ENCODE measurements around the gene APBB2.

Gene APBB2

DNA sequence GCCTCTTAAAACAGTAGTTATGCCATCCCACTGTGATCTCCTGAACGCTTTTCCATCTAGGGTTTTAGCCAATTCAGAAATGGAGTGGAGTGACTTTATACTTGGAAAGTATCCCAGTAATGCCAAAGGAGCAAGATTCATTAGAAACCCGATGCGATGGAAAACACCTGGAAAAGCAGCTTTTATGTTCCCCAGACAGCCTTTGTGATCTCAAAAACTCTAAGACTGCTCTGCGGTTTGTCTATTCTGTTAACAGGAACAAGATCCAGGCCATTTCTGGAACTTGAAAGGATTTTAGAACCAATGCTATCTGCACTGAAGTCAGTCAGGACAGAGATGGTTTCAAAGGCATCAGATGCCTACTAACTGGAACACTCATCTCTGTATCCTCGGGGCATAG is 145.1 kb downstream of the APBB2 start:
- H3F3A ChIP-seq (ENCODE audit: control insufficient read depth, insufficient read depth): no peaks in the 10 kb centered on the region

DNA sequence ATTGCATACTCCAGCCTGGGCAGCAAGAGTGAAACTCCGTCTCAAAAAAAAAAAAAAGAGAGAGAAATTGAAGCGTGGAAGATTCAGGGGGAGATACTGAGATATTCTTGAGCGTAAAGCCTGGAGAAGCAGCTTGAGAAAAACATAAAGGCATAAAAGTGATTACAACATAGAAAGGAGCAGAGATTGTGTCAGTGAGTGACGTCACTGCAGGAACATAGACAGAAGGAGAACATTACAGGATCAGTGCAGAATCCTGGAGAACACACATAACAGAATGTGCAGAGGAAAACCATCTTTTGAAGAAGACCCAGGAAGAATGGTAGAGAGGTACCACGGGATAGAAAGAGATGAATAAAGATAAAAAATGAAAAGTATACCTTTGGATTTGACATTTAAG is 147.0 kb downstream of the APBB2 start:
- Histone ChIP-seq H3K36me3 (ENCODE audit: control insufficient read depth, low read length) (no peaks in the 10 kb centered on the region), H3K79me2 (ENCODE audit: control insufficient read depth, low read length) (peaks cover 13% of the 10 kb centered on the region), H3K9me2 (replicated peaks; ENCODE audit: control insufficient read depth, low read length) (no peaks in the 10 kb centered on the region), H3K9me3 (ENCODE audit: control insufficient read depth, insufficient read depth, low read length) (no peaks in the 10 kb centered on the region), H3K27me3 (ENCODE audit: control insufficient read depth, low read length) (no peaks in the 10 kb centered on the region), H4K20me1 (ENCODE audit: control insufficient read depth, insufficient read depth, low read depth, low read length) (no peaks in the 10 kb centered on the region), H3K4me2 (ENCODE audit: low read length) (no peak overlapping the region), H3K4me3 (ENCODE audit: low read length) (no peak overlapping the region), H3F3A (ENCODE audit: control insufficient read depth, insufficient read depth) (no peaks in the 10 kb centered on the region), H3K4me1 (ENCODE audit: control insufficient read depth, low read length) (peaks cover 8% of the 10 kb centered on the region), H3K27ac (ENCODE audit: low read depth, low read length) (no peak overlapping the region)
- no peak for TF ChIP-seq EZH2phosphoT487 (IDR thresholded peaks at IDR 0.05; ENCODE audit: borderline replicate concordance, low read length)
- TF ChIP-seq, protein P1, sequence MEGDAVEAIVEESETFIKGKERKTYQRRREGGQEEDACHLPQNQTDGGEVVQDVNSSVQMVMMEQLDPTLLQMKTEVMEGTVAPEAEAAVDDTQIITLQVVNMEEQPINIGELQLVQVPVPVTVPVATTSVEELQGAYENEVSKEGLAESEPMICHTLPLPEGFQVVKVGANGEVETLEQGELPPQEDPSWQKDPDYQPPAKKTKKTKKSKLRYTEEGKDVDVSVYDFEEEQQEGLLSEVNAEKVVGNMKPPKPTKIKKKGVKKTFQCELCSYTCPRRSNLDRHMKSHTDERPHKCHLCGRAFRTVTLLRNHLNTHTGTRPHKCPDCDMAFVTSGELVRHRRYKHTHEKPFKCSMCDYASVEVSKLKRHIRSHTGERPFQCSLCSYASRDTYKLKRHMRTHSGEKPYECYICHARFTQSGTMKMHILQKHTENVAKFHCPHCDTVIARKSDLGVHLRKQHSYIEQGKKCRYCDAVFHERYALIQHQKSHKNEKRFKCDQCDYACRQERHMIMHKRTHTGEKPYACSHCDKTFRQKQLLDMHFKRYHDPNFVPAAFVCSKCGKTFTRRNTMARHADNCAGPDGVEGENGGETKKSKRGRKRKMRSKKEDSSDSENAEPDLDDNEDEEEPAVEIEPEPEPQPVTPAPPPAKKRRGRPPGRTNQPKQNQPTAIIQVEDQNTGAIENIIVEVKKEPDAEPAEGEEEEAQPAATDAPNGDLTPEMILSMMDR (IDR thresholded peaks at IDR 0.05; ENCODE audit: low read depth, low read length, poor library complexity, severe bottlenecking): no peak

More for the DNA sequence above, 145.1 kb downstream of the APBB2 start:
- Histone ChIP-seq H3K9me2 (replicated peaks; ENCODE audit: control insufficient read depth, low read length) (no peaks in the 10 kb centered on the region), H3K27me3 (ENCODE audit: control insufficient read depth, low read length) (no peaks in the 10 kb centered on the region), H3K27ac (ENCODE audit: low read depth, low read length) (no peak overlapping the region), H3K4me1 (ENCODE audit: control insufficient read depth, low read length) (peaks cover 27% of the 10 kb centered on the region), H3K4me3 (ENCODE audit: low read length) (no peak overlapping the region), H4K20me1 (ENCODE audit: control insufficient read depth, insufficient read depth, low read depth, low read length) (no peaks in the 10 kb centered on the region), H3K4me2 (ENCODE audit: low read length) (no peak overlapping the region), H3K36me3 (ENCODE audit: control insufficient read depth, low read length) (no peaks in the 10 kb centered on the region), H3K79me2 (ENCODE audit: control insufficient read depth, low read length) (peaks cover 31% of the 10 kb centered on the region), H3K9me3 (ENCODE audit: control insufficient read depth, insufficient read depth, low read length) (no peaks in the 10 kb centered on the region)
- no peak for TF ChIP-seq EZH2phosphoT487 (IDR thresholded peaks at IDR 0.05; ENCODE audit: borderline replicate concordance, low read length)
- TF ChIP-seq, protein P1 (IDR thresholded peaks at IDR 0.05; ENCODE audit: low read depth, low read length, poor library complexity, severe bottlenecking): no peak

DNA sequence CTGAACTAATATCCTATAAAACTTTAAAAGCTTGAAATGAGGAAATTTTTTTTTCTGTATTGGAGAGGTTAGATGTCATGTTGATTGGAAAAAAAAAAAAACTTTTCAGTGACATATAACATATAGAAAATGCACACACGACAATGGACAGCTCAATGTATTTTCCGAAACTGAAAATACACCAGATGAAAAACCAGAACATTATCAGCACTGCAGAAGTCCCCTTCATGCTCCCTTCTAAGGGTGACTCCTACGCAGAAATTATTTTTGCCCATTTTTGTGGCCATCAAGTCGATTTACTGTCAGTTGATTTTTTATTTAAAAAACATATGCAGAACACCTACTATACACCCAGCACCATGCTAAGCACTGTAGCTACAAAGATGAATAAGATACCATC is 148.3 kb downstream of the APBB2 start:
- Histone ChIP-seq H3K36me3 (ENCODE audit: control insufficient read depth, low read length) (no peaks in the 10 kb centered on the region), H3K27ac (ENCODE audit: low read depth, low read length) (no peak overlapping the region), H3K4me2 (ENCODE audit: low read length) (no peak overlapping the region), H4K20me1 (ENCODE audit: control insufficient read depth, insufficient read depth, low read depth, low read length) (no peaks in the 10 kb centered on the region), H3F3A (ENCODE audit: control insufficient read depth, insufficient read depth) (no peaks in the 10 kb centered on the region), H3K79me2 (ENCODE audit: control insufficient read depth, low read length) (peaks cover 5% of the 10 kb centered on the region), H3K9me3 (ENCODE audit: control insufficient read depth, insufficient read depth, low read length) (no peaks in the 10 kb centered on the region), H3K4me3 (ENCODE audit: low read length) (no peak overlapping the region), H3K4me1 (ENCODE audit: control insufficient read depth, low read length) (no peaks in the 10 kb centered on the region), H3K9me2 (replicated peaks; ENCODE audit: control insufficient read depth, low read length) (no peaks in the 10 kb centered on the region), H3K27me3 (ENCODE audit: control insufficient read depth, low read length) (no peaks in the 10 kb centered on the region)
- TF ChIP-seq EZH2phosphoT487 (IDR thresholded peaks at IDR 0.05; ENCODE audit: borderline replicate concordance, low read length): no peak
- TF ChIP-seq, protein P1 (IDR thresholded peaks at IDR 0.05; ENCODE audit: low read depth, low read length, poor library complexity, severe bottlenecking): no peak

Measured in DOHH2 (cell line).